Stimulated activated CD4-positive, alpha-beta T cell treated with anti-CD3 and anti-CD28 coated beads, Interleukin-12 subunit alpha, Interleukin-12 subunit beta, amount 100 ng/mL, for 4 hours (primary cell): Measurements from ENCODE around the gene ZCWPW2.

ENCODE experiments used
- DNase-seq: peaks from one replicate; pipeline ENCODE4 v3.0.0-alpha.2; 2020

The ZCWPW2 gene

GRCh38 chr3:28348629-28349468 is at the start of gene ZCWPW2, which contains the start of gene AZI2:
ZCWPW2 (plus strand) TSS chr3:28348721; CDS start chr3:28413069, 64,348 bp downstream.
AZI2 (minus strand) TSS chr3:28348824; CDS start chr3:28340617, 8,207 bp downstream.
- DNase-seq = peak; percentile 91

- no peak for DNase-seq
Observed at GRCh38 chr3:28299705-28300104, 48.8 kb upstream of the ZCWPW2 start.

GRCh38 chr3:28300345-28300962 is 48.1 kb upstream of the ZCWPW2 start:
- no peak for DNase-seq

- no peak for DNase-seq
Observed at GRCh38 chr3:28301688-28302087, 46.8 kb upstream of the ZCWPW2 start.

- no peak for DNase-seq
Observed at GRCh38 chr3:28308196-28308595, 40.3 kb upstream of the ZCWPW2 start.

- DNase-seq = no peak
Observed at GRCh38 chr3:28315711-28316110, 32.8 kb upstream of the ZCWPW2 start.

- no peak for DNase-seq
Observed at GRCh38 chr3:28316226-28316625, 32.3 kb upstream of the ZCWPW2 start.

GRCh38 chr3:28317438-28318022 is 31.0 kb upstream of the ZCWPW2 start:
- no peak for DNase-seq

- no peak for DNase-seq
Observed at GRCh38 chr3:28320981-28321380, 27.5 kb upstream of the ZCWPW2 start.

- no peak for DNase-seq
Observed at GRCh38 chr3:28322464-28322863, 26.1 kb upstream of the ZCWPW2 start.

GRCh38 chr3:28326458-28326926 is 22.0 kb upstream of the ZCWPW2 start:
- no peak for DNase-seq

- no peak for DNase-seq
Observed at GRCh38 chr3:28328188-28329151, 20.1 kb upstream of the ZCWPW2 start.

- DNase-seq = no peak
Observed at GRCh38 chr3:28334552-28334951, 14.0 kb upstream of the ZCWPW2 start.

- no peak for DNase-seq
Observed at GRCh38 chr3:28335246-28335645, 13.3 kb upstream of the ZCWPW2 start.

GRCh38 chr3:28337230-28337629 is 11.3 kb upstream of the ZCWPW2 start:
- no peak for DNase-seq

- DNase-seq = no peak
Observed at GRCh38 chr3:28343144-28343543, 5.4 kb upstream of the ZCWPW2 start.

GRCh38 chr3:28345690-28346089 is 2.8 kb upstream of the ZCWPW2 start:
- no peak for DNase-seq

- no peak for DNase-seq
Observed at GRCh38 chr3:28347374-28348264, 902 bp upstream of the ZCWPW2 start.

GRCh38 chr3:28348265-28348628 is 274 bp upstream of the ZCWPW2 start:
- DNase-seq = no peak

- DNase-seq = no peak
Observed at GRCh38 chr3:28349469-28350000, 1.0 kb downstream of the ZCWPW2 start.

- no peak for DNase-seq
Observed at GRCh38 chr3:28376424-28376823, 27.9 kb downstream of the ZCWPW2 start.
